CD8-positive, alpha-beta memory T cell (primary cell): Measurements from ENCODE around the gene IMMP1L. TPM values are rescaled to one million over a fixed set of nuclear protein-coding genes. Genes with fewer than 3 reads are reported as not detected.

Experiments
- CTCF ChIA-PET: fragments of 350-600 bp; sonication (Branson Sonifier 250); formaldehyde crosslinking; loops from one replicate; lab custom pipeline; 2021; ENCODE audit warnings: antibody characterized with exemption; lab: Charles Lee
- POLR2A ChIA-PET: fragments of 350-600 bp; sonication (Branson Sonifier 250); formaldehyde crosslinking; loops from one replicate; lab custom pipeline; 2021; ENCODE audit warnings: antibody characterized with exemption; lab: Charles Lee
- DNase-seq, 5 donors: peaks; one replicate each; pipeline versions ENCODE4 v3.0.0 to v3.0.0-alpha.2; 2020 to 2022; ENCODE audit warnings: mixed read lengths in 1 of 5
- H3K27ac ChIP-seq: one replicate; pipeline ENCODE4 v1.7.0; 2013; ENCODE audit warnings: low read depth, mild to moderate bottlenecking, low read length, moderate library complexity
- H3K27me3 ChIP-seq: 2 replicates; pipeline ENCODE4 v1.7.0; 2013; ENCODE audit warnings: low read length, mild to moderate bottlenecking; ENCODE audit not compliant: insufficient read depth, poor library complexity, severe bottlenecking
- H3K36me3 ChIP-seq: 2 replicates; pipeline ENCODE4 v1.7.0; 2013; ENCODE audit warnings: mild to moderate bottlenecking, low read length, moderate library complexity; ENCODE audit not compliant: insufficient read depth
- H3K4me1 ChIP-seq: 2 replicates; pipeline ENCODE4 v1.7.0; 2013; ENCODE audit warnings: mild to moderate bottlenecking, low read length, moderate library complexity; ENCODE audit not compliant: insufficient read depth
- H3K4me3 ChIP-seq: 2 replicates; pipeline ENCODE4 v1.7.0; 2013; ENCODE audit warnings: mild to moderate bottlenecking, low read length
- H3K9me3 ChIP-seq: 2 replicates; pipeline ENCODE4 v1.7.0; 2013; ENCODE audit warnings: mild to moderate bottlenecking, low read length
- H3K27ac Mint-ChIP-seq, 8 donors: one replicate each; pipeline ENCODE4 v1.8.0; 2020 to 2021; ENCODE audit warnings: mixed read lengths in 8 of 8, mild to moderate bottlenecking in 6 of 8, inconsistent platforms in 3 of 8, moderate library complexity in 3 of 8
- H3K27me3 Mint-ChIP-seq, 2 donors: one replicate each; pipeline ENCODE4 v1.8.0; 2020 to 2021; ENCODE audit warnings: mixed read lengths in 2 of 2, mild to moderate bottlenecking in 1 of 2, moderate library complexity in 1 of 2
- H3K36me3 Mint-ChIP-seq, 3 donors: one replicate each; pipeline ENCODE4 v1.8.0; 2020 to 2021; ENCODE audit warnings: mixed read lengths in 3 of 3, inconsistent platforms in 1 of 3, mild to moderate bottlenecking in 1 of 3
- H3K4me1 Mint-ChIP-seq, 3 donors: one replicate each; pipeline ENCODE4 v1.8.0; 2020 to 2021; ENCODE audit warnings: mixed read lengths in 3 of 3, inconsistent platforms in 1 of 3, mild to moderate bottlenecking in 1 of 3
- H3K4me3 Mint-ChIP-seq, 7 donors: one replicate each; pipeline ENCODE4 v1.8.0; 2020 to 2021; ENCODE audit warnings: mixed read lengths in 7 of 7, mild to moderate bottlenecking in 6 of 7, moderate library complexity in 4 of 7, inconsistent platforms in 2 of 7
- H3K9me3 Mint-ChIP-seq, 5 donors: one replicate each; pipeline ENCODE4 v1.8.0; 2020 to 2022; ENCODE audit warnings: mixed read lengths in 5 of 5, mild to moderate bottlenecking in 3 of 5, moderate library complexity in 2 of 5, inconsistent platforms in 1 of 5
- polyA plus RNA-seq: library from polyadenylated mRNA; unstranded; fragments of 300-500 nt; fragmentation: Illumina TruSeq; gene quantifications from one replicate; pipeline ENCODE4 v1.2.3, GENCODE V29; 2021
- total RNA-seq, 2 experiments: library from RNA; stranded (reverse); gene quantifications; one replicate each; pipeline ENCODE4 v1.2.3, GENCODE V29; 2021

Gene IMMP1L
- total and polyA plus RNA-seq, 3 experiments from 2014 or later = 22.1 to 54.5 (median 27.2) TPM

DNA sequence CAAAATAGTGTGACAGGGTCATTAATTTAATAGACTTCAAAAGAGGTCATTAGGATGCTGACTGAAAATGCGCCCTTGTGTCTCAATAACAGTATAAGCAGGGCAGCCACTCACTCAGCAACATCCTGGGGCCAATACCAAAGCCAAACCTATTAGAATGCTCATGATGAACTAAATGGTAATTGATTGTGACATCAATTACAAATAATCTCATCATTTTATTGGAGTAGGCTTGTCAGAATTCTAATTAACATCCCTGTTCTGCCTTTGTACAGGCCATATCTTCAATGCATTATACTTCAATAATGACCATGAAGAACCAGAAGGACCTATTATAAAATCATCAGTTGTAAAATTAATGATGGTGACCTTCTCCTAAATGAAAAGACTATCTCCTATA is 75.6 kb downstream of the IMMP1L start:
- no peaks in the 10 kb centered on the region for H3K36me3 ChIP-seq
- H3K9me3 ChIP-seq = no peaks in the 10 kb centered on the region
- peaks cover 5 to 14% (median 13%) of the 10 kb centered on the region in 3 donors for H3K4me1 Mint-ChIP-seq
- DNase-seq = no peak
- H3K36me3 Mint-ChIP-seq = peaks cover 11 to 31% (median 14%) of the 10 kb centered on the region in 3 donors
- H3K27me3 ChIP-seq = no peaks in the 10 kb centered on the region
- no peak overlapping the region for H3K27ac ChIP-seq
- H3K4me1 ChIP-seq = no peaks in the 10 kb centered on the region
- ChIA-PET POLR2A (no interaction called here), CTCF (no interaction called here)
- peaks cover 0 to 5% (median 0%) of the 10 kb centered on the region in 5 donors for H3K9me3 Mint-ChIP-seq
- no peak overlapping the region for H3K4me3 Mint-ChIP-seq
- no peaks in the 10 kb centered on the region for H3K27me3 Mint-ChIP-seq
- H3K4me3 ChIP-seq = no peak overlapping the region
- no peak overlapping the region for H3K27ac Mint-ChIP-seq

- Histone ChIP-seq H3K9me3 (no peaks in the 10 kb centered on the region), H3K27me3 (no peaks in the 10 kb centered on the region), H3K4me3 (no peak overlapping the region), H3K27ac (no peak overlapping the region), H3K4me1 (no peaks in the 10 kb centered on the region), H3K36me3 (no peaks in the 10 kb centered on the region)
- H3K4me3 Mint-ChIP-seq = no peak overlapping the region
- H3K9me3 Mint-ChIP-seq = no peaks in the 10 kb centered on the region
- CTCF ChIA-PET = no interaction called here
- no peak overlapping the region for H3K27ac Mint-ChIP-seq
- no peak for DNase-seq
- peaks cover 4 to 28% (median 13%) of the 10 kb centered on the region in 3 donors for H3K36me3 Mint-ChIP-seq
- no peaks in the 10 kb centered on the region for H3K4me1 Mint-ChIP-seq
- H3K27me3 Mint-ChIP-seq = no peaks in the 10 kb centered on the region
- POLR2A ChIA-PET = no interaction called here
Measured at GRCh38 chr11:31424652-31425051, 84.8 kb downstream of the IMMP1L start.

DNA sequence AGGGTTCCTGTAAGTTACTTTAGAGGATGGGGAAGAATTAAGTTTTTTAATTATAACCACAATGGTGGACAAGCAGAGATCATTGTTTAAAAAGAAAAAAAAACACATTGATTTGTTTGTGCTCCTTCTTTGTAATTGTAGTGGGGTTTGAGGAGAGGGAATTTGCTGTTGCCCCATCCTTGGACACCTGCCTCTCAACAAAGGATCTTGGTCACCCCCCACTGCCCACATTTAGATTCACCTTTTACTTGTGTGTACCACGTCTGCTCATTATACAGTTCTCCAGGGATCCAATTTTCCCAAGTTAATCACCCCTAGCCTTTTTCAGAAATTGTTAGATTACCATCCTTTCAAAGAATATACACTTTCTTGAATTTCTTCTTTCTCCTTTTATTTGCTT is 86.7 kb downstream of the IMMP1L start:
- H3K4me1 ChIP-seq = no peaks in the 10 kb centered on the region
- H3K9me3 Mint-ChIP-seq = no peaks in the 10 kb centered on the region
- no peaks in the 10 kb centered on the region for H3K27me3 Mint-ChIP-seq
- ChIA-PET POLR2A (no interaction called here), CTCF (no interaction called here)
- no peaks in the 10 kb centered on the region for H3K27me3 ChIP-seq
- peaks cover 0 to 19% (median 10%) of the 10 kb centered on the region in 3 donors for H3K36me3 Mint-ChIP-seq
- no peak overlapping the region for H3K27ac ChIP-seq
- H3K27ac Mint-ChIP-seq = peak overlapping the region in 1 of 8 donors; percentile 54
- no peaks in the 10 kb centered on the region for H3K36me3 ChIP-seq
- no peak overlapping the region for H3K4me3 Mint-ChIP-seq
- H3K4me3 ChIP-seq = no peak overlapping the region
- no peaks in the 10 kb centered on the region for H3K4me1 Mint-ChIP-seq
- no peaks in the 10 kb centered on the region for H3K9me3 ChIP-seq
- DNase-seq = no peak

- no peaks in the 10 kb centered on the region for H3K4me1 Mint-ChIP-seq
- H3K27ac Mint-ChIP-seq = no peak overlapping the region
- no peaks in the 10 kb centered on the region for H3K27me3 Mint-ChIP-seq
- Histone ChIP-seq H3K27ac (no peak overlapping the region), H3K4me1 (no peaks in the 10 kb centered on the region), H3K27me3 (no peaks in the 10 kb centered on the region), H3K36me3 (peaks cover 2% of the 10 kb centered on the region), H3K9me3 (no peaks in the 10 kb centered on the region), H3K4me3 (no peak overlapping the region)
- POLR2A ChIA-PET = no interaction called here
- CTCF ChIA-PET = no interaction called here
- H3K36me3 Mint-ChIP-seq = peaks cover 0 to 13% (median 5%) of the 10 kb centered on the region in 3 donors
- DNase-seq = no peak
- no peak overlapping the region for H3K4me3 Mint-ChIP-seq
- no peaks in the 10 kb centered on the region for H3K9me3 Mint-ChIP-seq
Measured at GRCh38 chr11:31421820-31422219, 87.6 kb downstream of the IMMP1L start.

DNA sequence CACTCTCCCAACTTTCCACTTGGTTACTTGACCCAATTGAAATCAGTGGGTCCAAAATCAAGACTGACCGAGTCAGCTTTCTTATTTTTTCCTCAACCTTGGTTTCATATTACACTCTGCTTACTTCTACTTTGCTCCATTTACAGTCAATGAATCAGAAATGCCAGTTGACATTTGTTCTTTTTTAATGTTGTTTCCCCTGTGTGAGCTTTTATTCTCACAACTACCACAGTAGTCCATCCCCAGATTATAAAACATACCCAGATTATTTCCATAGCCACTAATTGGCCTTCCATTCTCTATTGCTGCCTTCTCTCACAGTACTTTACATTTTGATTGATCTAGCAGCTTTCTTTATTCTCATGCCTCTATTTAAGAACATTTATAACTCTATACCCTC is 89.8 kb downstream of the IMMP1L start:
- no peaks in the 10 kb centered on the region for H3K27me3 ChIP-seq
- Mint-ChIP-seq H3K4me1 (no peaks in the 10 kb centered on the region), H3K9me3 (no peaks in the 10 kb centered on the region), H3K27me3 (no peaks in the 10 kb centered on the region), H3K4me3 (no peak overlapping the region), H3K27ac (no peak overlapping the region), H3K36me3 (peaks cover 4 to 15% (median 11%) of the 10 kb centered on the region in 3 donors)
- no peaks in the 10 kb centered on the region for H3K4me1 ChIP-seq
- ChIA-PET CTCF (no interaction called here), POLR2A (no interaction called here)
- H3K4me3 ChIP-seq = no peak overlapping the region
- H3K27ac ChIP-seq = no peak overlapping the region
- peaks cover 10% of the 10 kb centered on the region for H3K36me3 ChIP-seq
- H3K9me3 ChIP-seq = no peaks in the 10 kb centered on the region
- no peak for DNase-seq

GRCh38 chr11:31419138-31419537 is 90.3 kb downstream of the IMMP1L start:
- ChIA-PET POLR2A (no interaction called here), CTCF (no interaction called here)
- Histone ChIP-seq H3K4me1 (no peaks in the 10 kb centered on the region), H3K9me3 (no peaks in the 10 kb centered on the region), H3K27me3 (no peaks in the 10 kb centered on the region), H3K27ac (no peak overlapping the region), H3K36me3 (peaks cover 10% of the 10 kb centered on the region), H3K4me3 (no peak overlapping the region)
- Mint-ChIP-seq H3K27ac (no peak overlapping the region), H3K27me3 (no peaks in the 10 kb centered on the region), H3K4me1 (no peaks in the 10 kb centered on the region), H3K36me3 (peaks cover 4 to 19% (median 13%) of the 10 kb centered on the region in 3 donors), H3K4me3 (no peak overlapping the region), H3K9me3 (no peaks in the 10 kb centered on the region)
- no peak for DNase-seq

DNA sequence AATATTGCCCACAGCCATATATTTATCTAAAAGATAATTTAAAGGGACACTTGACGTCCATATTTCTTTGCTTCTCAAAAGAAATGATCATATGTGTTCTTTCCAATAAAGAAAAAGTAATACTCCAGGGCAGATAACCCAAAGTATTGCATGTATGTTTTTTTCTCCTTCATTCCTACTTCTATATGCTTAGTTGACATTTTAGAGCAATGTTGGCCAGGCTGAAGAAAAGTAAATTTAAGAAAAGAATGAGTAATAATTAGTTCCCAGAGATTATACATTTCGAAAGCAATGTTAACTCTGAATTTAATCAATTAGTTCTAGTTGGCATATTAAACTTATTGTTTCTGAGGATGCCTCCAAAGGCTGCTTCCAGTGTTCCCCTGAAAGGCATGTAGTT is 91.6 kb downstream of the IMMP1L start:
- H3K4me1 Mint-ChIP-seq = no peaks in the 10 kb centered on the region
- no peak overlapping the region for H3K4me3 Mint-ChIP-seq
- no peaks in the 10 kb centered on the region for H3K27me3 Mint-ChIP-seq
- DNase-seq = no peak
- peaks cover 4 to 17% (median 15%) of the 10 kb centered on the region in 3 donors for H3K36me3 Mint-ChIP-seq
- H3K4me1 ChIP-seq = no peaks in the 10 kb centered on the region
- ChIA-PET CTCF (interaction anchor here (1.2 kb wide), 1 partner anchor 20 kb away, joined by 4 read pairs; no protein-coding TSS in a partner anchor), POLR2A (no interaction called here)
- no peaks in the 10 kb centered on the region for H3K9me3 Mint-ChIP-seq
- no peak overlapping the region for H3K4me3 ChIP-seq
- H3K27me3 ChIP-seq = no peaks in the 10 kb centered on the region
- H3K36me3 ChIP-seq = peaks cover 10% of the 10 kb centered on the region
- H3K27ac ChIP-seq = no peak overlapping the region
- H3K27ac Mint-ChIP-seq = no peak overlapping the region
- H3K9me3 ChIP-seq = no peaks in the 10 kb centered on the region

- Mint-ChIP-seq H3K36me3 (peaks cover 4 to 17% (median 13%) of the 10 kb centered on the region in 3 donors), H3K4me3 (no peak overlapping the region), H3K27ac (peak overlapping the region in 1 of 8 donors; percentile 9), H3K4me1 (peaks cover 0 to 2% (median 0%) of the 10 kb centered on the region in 3 donors), H3K9me3 (no peaks in the 10 kb centered on the region), H3K27me3 (no peaks in the 10 kb centered on the region)
- POLR2A ChIA-PET = no interaction called here
- H3K27me3 ChIP-seq = no peaks in the 10 kb centered on the region
- H3K4me3 ChIP-seq = no peak overlapping the region
- no peak overlapping the region for H3K27ac ChIP-seq
- no peak for DNase-seq
- H3K36me3 ChIP-seq = peaks cover 10% of the 10 kb centered on the region
- H3K4me1 ChIP-seq = no peaks in the 10 kb centered on the region
- CTCF ChIA-PET = interaction anchor here (1.2 kb wide), 1 partner anchor 20 kb away, joined by 4 read pairs; no protein-coding TSS in a partner anchor
- H3K9me3 ChIP-seq = no peaks in the 10 kb centered on the region
Measured at GRCh38 chr11:31417357-31417756, 92.1 kb downstream of the IMMP1L start.
